ENCODE measurements around the gene ANKRD52. TPM values are rescaled to one million over a fixed set of nuclear protein-coding genes. Genes with fewer than 3 reads are reported as not detected.
"Not testable (repeated sequence)": the region's sequence is repeated elsewhere in the genome, so short reads cannot be mapped to it uniquely, and the experiment has no call there.

ANKRD52 gene
- total RNA-seq, 1 donor = 8.4 TPM

DNA sequence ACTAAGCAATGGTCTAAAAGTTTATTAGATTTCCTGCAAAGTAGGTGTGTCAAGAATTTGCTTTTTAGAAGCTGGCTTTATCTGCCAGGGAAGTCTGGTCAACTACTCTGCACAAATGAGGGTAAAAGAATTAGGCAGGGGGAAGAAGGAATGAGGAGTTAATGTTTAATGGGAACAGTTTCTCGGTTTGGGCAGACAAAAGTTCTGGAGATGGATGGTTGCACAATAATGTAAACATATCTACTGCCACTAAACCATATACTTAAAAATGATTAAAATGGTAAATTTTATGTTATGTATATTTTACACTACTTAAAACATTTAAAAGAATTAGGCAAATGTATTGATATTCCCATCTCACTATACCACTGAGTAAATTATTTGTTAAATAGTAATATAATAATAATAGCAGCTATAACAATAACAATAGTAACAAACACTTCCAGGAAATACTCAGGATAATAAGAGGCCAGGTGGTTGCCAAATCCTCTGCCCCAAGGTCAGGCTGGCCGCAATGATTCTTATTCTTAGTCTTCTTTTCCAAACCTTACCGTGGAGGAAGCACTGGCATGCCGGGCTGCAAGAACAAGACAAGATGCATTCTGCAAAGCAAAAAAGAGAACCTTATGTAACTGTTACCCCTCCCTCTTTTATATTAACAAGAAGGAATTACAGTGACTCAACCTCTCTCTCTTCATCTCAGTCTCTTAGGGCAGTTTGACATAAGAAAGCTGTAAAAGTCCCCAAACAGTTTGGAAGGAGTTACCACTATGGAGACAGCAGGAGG is 28.1 kb upstream of the ANKRD52 start:
- H3K27me3 ChIP-seq (ENCODE audit: insufficient read depth, low read length) = no peaks in the 10 kb centered on the region
- H3K4me3 ChIP-seq (ENCODE audit: low read length) = no peak overlapping the region
- no peaks in the 10 kb centered on the region for H3K9me3 ChIP-seq (ENCODE audit: low read depth, low read length)
- H3K4me1 ChIP-seq (ENCODE audit: insufficient read depth, low read length) = peaks cover 7% of the 10 kb centered on the region

DNA sequence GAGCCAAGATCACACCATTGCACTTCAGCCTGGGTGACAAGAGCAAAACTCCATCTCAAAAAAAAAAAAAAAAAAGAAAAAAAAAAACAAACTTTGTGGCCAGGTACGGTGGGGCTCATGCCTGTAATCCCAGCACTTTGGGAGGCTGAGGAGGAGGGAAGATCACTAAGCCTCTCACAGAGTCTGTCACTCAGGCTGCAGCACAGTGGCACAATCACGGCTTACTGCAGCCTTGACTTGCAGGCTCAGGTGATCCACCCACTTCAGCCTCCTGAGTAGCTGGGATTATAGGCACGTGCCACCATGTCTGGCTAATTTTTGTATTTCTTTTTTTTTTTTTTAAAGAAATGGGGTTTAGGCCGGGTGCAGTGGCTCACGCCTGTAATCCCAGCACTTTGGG is 26.1 kb upstream of the ANKRD52 start:
- not testable (repeated sequence) for H3K9me3 ChIP-seq (ENCODE audit: low read depth, low read length); H3K4me1 ChIP-seq (ENCODE audit: insufficient read depth, low read length); H3K27me3 ChIP-seq (ENCODE audit: insufficient read depth, low read length); H3K4me3 ChIP-seq (ENCODE audit: low read length)

DNA sequence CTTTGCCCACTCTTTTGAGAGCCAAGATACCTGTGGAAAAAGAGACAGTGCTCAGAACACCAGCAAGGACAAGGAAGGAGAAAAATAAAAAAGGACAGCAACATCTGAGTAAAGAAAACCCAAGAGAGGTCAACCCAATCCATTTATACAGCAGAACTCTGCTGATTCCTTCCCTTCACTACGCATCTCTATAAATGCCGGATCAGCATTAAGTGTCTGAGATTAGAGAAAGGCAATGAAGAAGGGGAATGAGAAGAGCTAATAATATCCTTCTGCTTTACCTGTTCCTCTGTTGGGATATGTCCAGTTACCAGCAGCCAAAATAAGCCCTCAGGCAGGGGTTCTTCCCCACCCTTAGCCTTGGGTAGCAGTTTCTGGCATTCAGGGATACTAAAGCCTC is 24.4 kb upstream of the ANKRD52 start:
- Histone ChIP-seq H3K27me3 (ENCODE audit: insufficient read depth, low read length) (no peaks in the 10 kb centered on the region), H3K9me3 (ENCODE audit: low read depth, low read length) (no peaks in the 10 kb centered on the region)

DNA sequence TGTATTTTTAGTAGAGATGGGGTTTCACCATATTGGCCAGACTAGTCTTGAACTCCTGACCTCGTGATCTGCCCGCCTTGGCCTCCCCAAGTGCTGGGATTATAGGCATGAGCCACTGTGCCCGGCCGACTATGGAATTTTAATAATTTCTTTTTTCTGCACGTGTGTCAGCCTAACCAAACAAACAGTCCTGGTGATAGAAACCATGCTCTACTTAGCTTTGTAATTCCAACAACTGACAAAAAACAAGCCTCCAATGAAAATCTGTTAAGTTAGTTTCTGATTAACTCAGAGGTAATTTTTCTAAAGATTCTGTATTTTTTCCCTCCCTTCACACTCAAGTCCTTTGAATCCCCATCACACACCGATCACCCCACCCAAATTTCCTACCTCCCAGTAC is 23.8 kb upstream of the ANKRD52 start:
- H3K9me3 ChIP-seq (ENCODE audit: low read depth, low read length) = no peaks in the 10 kb centered on the region
- no peaks in the 10 kb centered on the region for H3K27me3 ChIP-seq (ENCODE audit: insufficient read depth, low read length)
- no peaks in the 10 kb centered on the region for H3K4me1 ChIP-seq (ENCODE audit: insufficient read depth, low read length)
- H3K4me3 ChIP-seq (ENCODE audit: low read length) = no peak overlapping the region

More for the DNA sequence above, 24.4 kb upstream of the ANKRD52 start:
- H3K4me3 ChIP-seq (ENCODE audit: low read length) = no peak overlapping the region
- H3K4me1 ChIP-seq (ENCODE audit: insufficient read depth, low read length) = no peaks in the 10 kb centered on the region

DNA sequence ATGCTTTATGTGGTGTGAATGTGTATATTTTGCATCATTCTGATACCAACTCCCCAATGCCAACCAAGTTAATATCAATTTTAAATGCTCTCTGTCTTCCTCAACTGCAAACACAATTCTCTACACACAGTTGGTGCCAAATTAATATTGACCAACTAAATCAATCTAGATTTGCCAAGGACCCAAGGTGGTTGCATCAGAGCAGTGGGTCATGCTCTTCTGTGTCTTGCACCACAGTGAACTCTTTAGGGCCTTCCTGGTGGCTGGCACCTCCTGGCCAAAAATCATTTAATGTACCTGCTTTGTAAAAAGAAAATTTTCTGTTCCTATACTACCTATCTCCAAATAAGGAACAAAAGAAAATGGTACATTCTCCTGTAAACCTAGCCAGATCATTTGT is 22.7 kb upstream of the ANKRD52 start:
- no peak overlapping the region for H3K4me3 ChIP-seq (ENCODE audit: low read length)
- no peaks in the 10 kb centered on the region for H3K9me3 ChIP-seq (ENCODE audit: low read depth, low read length)
- no peaks in the 10 kb centered on the region for H3K27me3 ChIP-seq (ENCODE audit: insufficient read depth, low read length)
- H3K4me1 ChIP-seq (ENCODE audit: insufficient read depth, low read length) = no peaks in the 10 kb centered on the region

- H3K4me1 ChIP-seq (ENCODE audit: insufficient read depth, low read length) = no peaks in the 10 kb centered on the region
- no peaks in the 10 kb centered on the region for H3K27me3 ChIP-seq (ENCODE audit: insufficient read depth, low read length)
- H3K4me3 ChIP-seq (ENCODE audit: low read length) = no peak overlapping the region
- H3K9me3 ChIP-seq (ENCODE audit: low read depth, low read length) = no peaks in the 10 kb centered on the region
Measured at GRCh38 chr12:56278905-56279304, 20.7 kb upstream of the ANKRD52 start.

DNA sequence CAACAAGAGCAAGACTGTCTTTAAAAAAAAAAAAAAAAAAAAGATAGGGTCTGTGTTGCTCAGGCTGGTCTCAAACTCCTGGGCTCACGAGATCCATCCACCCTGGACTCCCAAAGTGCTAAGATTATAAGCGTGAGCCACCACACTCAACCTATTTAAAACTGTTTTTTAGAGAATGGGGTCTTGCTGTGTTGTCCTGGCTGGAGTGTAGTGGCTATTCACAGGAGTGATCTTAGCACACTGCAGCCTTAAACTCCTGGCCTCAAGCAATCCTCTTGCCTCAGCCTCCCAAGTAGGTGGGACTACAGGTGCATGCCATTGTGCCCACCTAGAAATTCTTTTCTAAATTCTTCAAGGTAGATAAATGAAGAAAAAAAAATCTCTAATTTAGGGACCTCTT is 16.1 kb upstream of the ANKRD52 start:
- H3K4me3 ChIP-seq (ENCODE audit: low read length) = no peak overlapping the region
- H3K9me3 ChIP-seq (ENCODE audit: low read depth, low read length) = no peaks in the 10 kb centered on the region

GRCh38 chr12:56272468-56272867 is 14.3 kb upstream of the ANKRD52 start:
- H3K4me3 ChIP-seq (ENCODE audit: low read length); H3K4me1 ChIP-seq (ENCODE audit: insufficient read depth, low read length); H3K9me3 ChIP-seq (ENCODE audit: low read depth, low read length); H3K27me3 ChIP-seq (ENCODE audit: insufficient read depth, low read length): not testable (repeated sequence)

More for the DNA sequence above, 16.1 kb upstream of the ANKRD52 start:
- H3K27me3 ChIP-seq (ENCODE audit: insufficient read depth, low read length) = no peaks in the 10 kb centered on the region
- H3K4me1 ChIP-seq (ENCODE audit: insufficient read depth, low read length) = no peaks in the 10 kb centered on the region

DNA sequence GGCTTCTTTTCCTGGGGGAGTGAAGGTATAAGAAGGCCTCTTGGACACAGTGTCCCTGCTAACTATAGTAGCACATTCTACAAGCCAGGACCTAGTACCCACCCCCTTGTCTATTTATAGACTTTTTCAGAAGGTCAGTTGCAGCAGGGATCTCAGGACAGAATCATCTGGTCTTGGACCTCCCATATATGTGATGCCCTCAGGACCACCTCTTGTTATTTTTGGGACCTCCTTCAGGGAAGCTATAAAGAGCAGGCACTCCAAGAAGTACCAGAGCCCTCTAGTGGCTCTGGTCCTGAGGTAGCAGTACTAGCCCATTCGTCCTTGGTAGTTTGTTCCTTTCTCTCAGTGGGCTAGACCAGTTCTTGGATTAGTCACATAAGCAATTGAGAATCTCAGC is 12.8 kb upstream of the ANKRD52 start:
- Histone ChIP-seq H3K9me3 (ENCODE audit: low read depth, low read length) (no peaks in the 10 kb centered on the region), H3K4me1 (ENCODE audit: insufficient read depth, low read length) (peaks cover 12% of the 10 kb centered on the region), H3K27me3 (ENCODE audit: insufficient read depth, low read length) (no peaks in the 10 kb centered on the region), H3K4me3 (ENCODE audit: low read length) (no peak overlapping the region)

GRCh38 chr12:56267443-56268071 is 9.4 kb upstream of the ANKRD52 start:
- Histone ChIP-seq H3K27me3 (ENCODE audit: insufficient read depth, low read length) (no peaks in the 10 kb centered on the region), H3K4me1 (ENCODE audit: insufficient read depth, low read length) (peaks cover 15% of the 10 kb centered on the region), H3K4me3 (ENCODE audit: low read length) (peak overlapping the region; percentile 80), H3K9me3 (ENCODE audit: low read depth, low read length) (no peaks in the 10 kb centered on the region)

DNA sequence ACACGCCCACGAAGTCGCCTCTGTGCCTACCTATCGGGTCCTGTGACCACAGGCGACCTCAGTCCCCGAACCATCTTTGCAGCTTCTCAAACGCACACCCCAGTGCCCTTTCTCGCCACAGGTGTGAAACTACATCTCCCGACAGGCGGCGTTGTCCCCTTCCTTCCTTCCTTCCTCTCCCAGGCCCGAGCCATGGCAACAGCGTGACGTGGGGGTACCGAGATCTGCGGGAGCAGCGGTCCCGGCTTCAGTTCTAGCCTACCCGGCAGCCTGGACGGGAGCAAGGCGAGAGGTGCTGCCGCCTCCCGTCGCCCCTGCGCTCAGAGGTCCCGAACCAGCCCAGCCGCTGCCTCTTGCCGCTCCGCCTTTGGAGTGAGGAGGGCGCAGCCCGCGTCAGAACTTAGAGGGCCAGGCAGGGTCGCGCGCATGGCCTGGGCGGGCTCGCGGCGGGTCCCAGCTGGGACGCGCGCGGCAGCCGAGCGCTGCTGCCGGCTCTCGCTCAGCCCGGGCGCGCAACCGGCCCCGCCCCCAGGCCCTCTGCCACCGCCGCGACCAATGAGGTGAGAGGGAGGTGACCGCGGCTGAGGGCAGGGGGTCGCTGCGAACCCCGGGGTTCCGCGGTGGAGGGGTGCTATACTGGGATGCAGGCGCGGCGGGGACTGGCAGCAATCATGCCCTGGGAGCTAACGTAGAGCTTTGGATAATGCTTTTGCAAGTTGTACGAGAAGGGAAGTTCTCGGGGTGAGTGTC is 8.7 kb upstream of the ANKRD52 start, which contains the start of gene COQ10A:
Gene COQ10A (plus strand): TSS at position 250 of the 750 bp plus-strand sequence. CDS start 177 bp downstream, at position 427.
- Histone ChIP-seq H3K9me3 (ENCODE audit: low read depth, low read length) (no peaks in the 10 kb centered on the region), H3K4me1 (ENCODE audit: insufficient read depth, low read length) (peaks cover 15% of the 10 kb centered on the region), H3K27me3 (ENCODE audit: insufficient read depth, low read length) (no peaks in the 10 kb centered on the region), H3K4me3 (ENCODE audit: low read length) (peak within 1 kb of the TSS; percentile 80)

DNA sequence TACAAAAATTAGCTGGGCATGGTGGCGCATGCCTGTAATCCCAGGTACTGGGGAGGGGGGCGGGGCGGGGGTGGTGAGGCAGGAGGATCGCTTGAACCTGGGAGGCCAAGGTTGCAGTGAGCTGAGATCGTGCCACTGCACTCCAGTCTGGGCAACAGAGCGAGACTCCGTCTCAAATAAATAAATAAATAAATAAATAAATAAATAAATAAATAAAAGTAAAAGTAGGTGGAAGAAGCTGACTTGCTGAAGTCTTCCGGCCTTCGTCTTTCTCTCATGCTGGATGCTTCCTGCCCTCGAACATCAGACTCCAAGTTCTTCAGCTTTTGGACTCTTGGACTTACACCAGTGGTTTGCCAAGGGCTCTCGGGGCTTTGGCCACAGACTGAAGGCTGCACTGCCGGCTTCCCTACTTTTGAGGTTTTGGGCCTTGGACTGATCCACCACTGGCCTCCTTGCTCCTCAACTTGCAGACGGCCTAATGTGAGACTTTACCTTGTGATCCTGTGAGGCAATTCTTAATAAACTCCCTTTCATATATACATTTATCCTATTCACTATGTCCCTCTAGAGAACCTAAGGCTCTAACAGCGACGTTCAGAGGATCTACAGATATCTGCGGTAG is 8.0 kb upstream of the ANKRD52 start:
- peaks cover 15% of the 10 kb centered on the region for H3K4me1 ChIP-seq (ENCODE audit: insufficient read depth, low read length)
- H3K9me3 ChIP-seq (ENCODE audit: low read depth, low read length); H3K27me3 ChIP-seq (ENCODE audit: insufficient read depth, low read length): not testable (repeated sequence)
- peak overlapping the region; percentile 80 for H3K4me3 ChIP-seq (ENCODE audit: low read length)

DNA sequence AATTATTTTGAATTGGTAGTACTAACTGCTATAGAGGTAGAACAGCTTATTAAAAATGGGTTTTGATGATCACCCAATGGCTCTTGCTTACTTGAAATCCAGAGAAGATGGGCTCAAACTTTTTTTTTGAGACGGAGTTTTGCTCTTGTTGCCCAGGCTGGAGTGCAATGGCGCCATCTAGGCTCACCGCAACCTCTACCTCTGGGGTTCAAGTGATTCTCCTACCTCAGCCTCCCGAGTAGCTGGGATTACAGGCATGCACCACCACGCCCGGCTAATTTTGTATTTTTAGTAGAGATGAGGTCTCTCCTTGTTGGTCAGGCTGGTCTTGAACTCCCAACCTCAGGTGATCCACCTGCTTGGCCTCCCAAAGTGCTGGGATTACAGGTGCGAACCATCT is 4.8 kb upstream of the ANKRD52 start:
- not testable (repeated sequence) for H3K4me3 ChIP-seq (ENCODE audit: low read length); H3K27me3 ChIP-seq (ENCODE audit: insufficient read depth, low read length); H3K9me3 ChIP-seq (ENCODE audit: low read depth, low read length)
- H3K4me1 ChIP-seq (ENCODE audit: insufficient read depth, low read length) = peaks cover 25% of the 10 kb centered on the region

- Histone ChIP-seq H3K9me3 (ENCODE audit: low read depth, low read length) (no peaks in the 10 kb centered on the region), H3K4me1 (ENCODE audit: insufficient read depth, low read length) (peaks cover 29% of the 10 kb centered on the region), H3K4me3 (ENCODE audit: low read length) (no peak overlapping the region), H3K27me3 (ENCODE audit: insufficient read depth, low read length) (no peaks in the 10 kb centered on the region)
Measured at GRCh38 chr12:56261503-56262232, 3.5 kb upstream of the ANKRD52 start.

All from mononuclear cell (primary cell).